IMR-90 (cell line): ENCODE results near the gene RSU1. TPM values are rescaled to one million over a fixed set of nuclear protein-coding genes. Genes with fewer than 3 reads are reported as not detected.

Source experiments
- ATAC-seq: fragments of 200-7000 bp; cut with Tn5 transposase; 2 replicates; pipeline ENCODE4 v1.9.1; 2020; ENCODE audit warnings: low read depth, mild to moderate bottlenecking, moderate library complexity
- BruUV-seq: library from RNA; stranded (reverse); fragments of 400-500 nt; replicated peaks from 2 replicates; lab custom pipeline; 2021; lab: Mats Ljungman, UMichigan
- CTCF ChIA-PET: fragments of 300-600 bp; formaldehyde crosslinking; extraction: SDS; loops from one replicate; lab custom pipeline; 2021; ENCODE audit warnings: antibody characterized with exemption; lab: Yijun Ruan, JAX
- POLR2A ChIA-PET: fragments of 300-600 bp; sonication (Branson Sonifier 250); formaldehyde crosslinking; loops from one replicate; lab custom pipeline; 2022; ENCODE audit warnings: antibody characterized with exemption; ENCODE audit not compliant: unreplicated experiment; lab: Charles Lee
- DNase-seq: peaks from one replicate; pipeline ENCODE4 v3.0.0; 2013
- H2AFZ ChIP-seq: replicated peaks from 2 replicates; pipeline ENCODE3; 2013; ENCODE audit warnings: low read length, mild to moderate bottlenecking; ENCODE audit not compliant: poor library complexity
- H2AK5ac ChIP-seq: 2 replicates; pipeline ENCODE4 v1.6.1; 2013; ENCODE audit warnings: low read depth, low read length, inconsistent platforms
- H2AK9ac ChIP-seq: replicated peaks from 2 replicates; pipeline ENCODE3; 2013; ENCODE audit warnings: mild to moderate bottlenecking, low read depth, low read length, moderate library complexity; ENCODE audit not compliant: poor library complexity
- H2BK120ac ChIP-seq: 2 replicates; pipeline ENCODE4 v1.6.1; 2013; ENCODE audit warnings: low read depth, low read length, inconsistent platforms
- H2BK15ac ChIP-seq: 3 replicates; pipeline ENCODE4 v1.6.1; 2013; ENCODE audit warnings: low read depth, low read length, inconsistent platforms
- H2BK20ac ChIP-seq: 2 replicates; pipeline ENCODE4 v1.6.1; 2013; ENCODE audit warnings: low read depth, mild to moderate bottlenecking, inconsistent platforms, low read length, moderate library complexity
- H2BK5ac ChIP-seq: 2 replicates; pipeline ENCODE4 v1.6.1; 2013; ENCODE audit warnings: mild to moderate bottlenecking, low read depth, low read length, inconsistent platforms; ENCODE audit not compliant: poor library complexity, severe bottlenecking
- H3K14ac ChIP-seq: replicated peaks from 2 replicates; pipeline ENCODE4 v1.6.1; 2013; ENCODE audit warnings: low read depth, low read length, inconsistent platforms
- H3K18ac ChIP-seq: 2 replicates; pipeline ENCODE4 v1.6.1; 2013; ENCODE audit warnings: low read depth, low read length, control low read depth
- H3K23ac ChIP-seq: 2 replicates; pipeline ENCODE4 v1.6.1; 2013; ENCODE audit warnings: low read depth, low read length, inconsistent platforms
- H3K27ac ChIP-seq: 2 replicates; pipeline ENCODE4 v1.5.1; 2013; ENCODE audit warnings: mild to moderate bottlenecking, control low read depth, low read length; ENCODE audit not compliant: insufficient read depth
- H3K27me3 ChIP-seq: 2 replicates; pipeline ENCODE4 v1.6.1; 2013; ENCODE audit warnings: low read length; ENCODE audit not compliant: control insufficient read depth, insufficient read depth
- H3K36me3 ChIP-seq: 2 replicates; pipeline ENCODE4 v1.6.1; 2013; ENCODE audit warnings: low read length, mixed read lengths; ENCODE audit not compliant: control insufficient read depth, insufficient read depth
- H3K4ac ChIP-seq: 2 replicates; pipeline ENCODE4 v1.6.1; 2013; ENCODE audit warnings: low read depth, low read length, inconsistent platforms
- H3K4me1 ChIP-seq: 2 replicates; pipeline ENCODE4 v1.6.1; 2013; ENCODE audit warnings: low read length, mixed read lengths; ENCODE audit not compliant: control insufficient read depth, insufficient read depth
- H3K4me2 ChIP-seq: 2 replicates; pipeline ENCODE4 v1.6.1; 2013; ENCODE audit warnings: low read depth, mild to moderate bottlenecking, control low read depth, low read length, moderate library complexity
- H3K4me3 ChIP-seq: 2 replicates; pipeline ENCODE4 v1.5.1; 2013; ENCODE audit warnings: low read depth, mild to moderate bottlenecking, control low read depth, low read length, moderate library complexity; ENCODE audit not compliant: insufficient read depth
- H3K56ac ChIP-seq: 2 replicates; pipeline ENCODE4 v1.6.1; 2013; ENCODE audit warnings: low read length, inconsistent platforms; ENCODE audit not compliant: insufficient read depth; ENCODE audit errors: extremely low read depth
- H3K79me1 ChIP-seq, 2 experiments: 2 replicates each; pipeline ENCODE4 v1.6.1; 2013; ENCODE audit warnings: low read length in 2 of 2, inconsistent platforms in 1 of 2, low read depth in 1 of 2
- H3K9ac ChIP-seq: 2 replicates; pipeline ENCODE4 v1.6.1; 2013; ENCODE audit warnings: low read depth, low read length, control low read depth
- H3K9me1 ChIP-seq: 2 replicates; pipeline ENCODE4 v1.6.1; 2013; ENCODE audit warnings: low read length, inconsistent platforms; ENCODE audit not compliant: insufficient read depth
- H3K9me3 ChIP-seq: 2 replicates; pipeline ENCODE4 v1.6.1; 2013; ENCODE audit warnings: low read length; ENCODE audit not compliant: control insufficient read depth, insufficient read depth
- H4K20me1 ChIP-seq: 2 replicates; pipeline ENCODE4 v1.6.1; 2013; ENCODE audit warnings: low read length, inconsistent platforms; ENCODE audit not compliant: insufficient read depth
- H4K5ac ChIP-seq: 2 replicates; pipeline ENCODE4 v1.6.1; 2013; ENCODE audit warnings: mild to moderate bottlenecking, low read depth, low read length, control low read depth
- H4K8ac ChIP-seq, 2 experiments: 2 replicates each; pipeline ENCODE4 v1.6.1; 2013; ENCODE audit warnings: low read depth in 2 of 2, low read length in 2 of 2, control low read depth in 1 of 2, inconsistent platforms in 1 of 2
- H4K91ac ChIP-seq: 2 replicates; pipeline ENCODE4 v1.6.1; 2013; ENCODE audit warnings: low read depth, low read length, inconsistent platforms; ENCODE audit not compliant: insufficient read depth
- CEBPB ChIP-seq: IDR thresholded peaks from 2 replicates; pipeline ENCODE4 v1.6.1; 2012; ENCODE audit warnings: low read depth, low read length, improper control_type of control experiment
- CHD1 ChIP-seq: IDR thresholded peaks from 2 replicates; pipeline ENCODE4 v1.6.1; 2012; ENCODE audit warnings: low read depth, low read length, improper control_type of control experiment
- FOS ChIP-seq: fragments of 150-350 bp; IDR thresholded peaks from 2 replicates; pipeline ENCODE4 v1.6.1; 2016; ENCODE audit warnings: low read depth, low read length
- NFE2L2 ChIP-seq: fragments of 150-350 bp; IDR thresholded peaks from 2 replicates; pipeline ENCODE4 v1.6.1; 2016; ENCODE audit warnings: low read depth, mild to moderate bottlenecking, low read length
- RAD21 ChIP-seq: IDR thresholded peaks from 2 replicates; pipeline ENCODE4 v1.6.1; 2012; ENCODE audit warnings: low read length, improper control_type of control experiment
- RCOR1 ChIP-seq: IDR thresholded peaks from 2 replicates; pipeline ENCODE4 v1.6.1; 2012; ENCODE audit warnings: mild to moderate bottlenecking, low read length, improper control_type of control experiment; ENCODE audit not compliant: insufficient replicate concordance
- RFX5 ChIP-seq: IDR thresholded peaks from 2 replicates; pipeline ENCODE4 v1.8.0; 2012; ENCODE audit warnings: low read depth, mild to moderate bottlenecking, low read length, moderate library complexity
- SMC3 ChIP-seq: fragments of 150-350 bp; IDR thresholded peaks from 2 replicates; pipeline ENCODE4 v1.6.1; 2016; ENCODE audit warnings: low read depth, mild to moderate bottlenecking, antibody characterized with exemption, low read length, moderate library complexity
- USF2 ChIP-seq: fragments of 150-350 bp; IDR thresholded peaks from 2 replicates; pipeline ENCODE4 v1.6.1; 2017; ENCODE audit warnings: mild to moderate bottlenecking, antibody characterized with exemption, low read length, low read depth
- WGBS, 2 experiments: methylation state at CpG; one replicate each; pipeline versions ENCODE4 v1.1.5 to v1.1.7; 2013; ENCODE audit warnings: missing lambda C conversion rate in 2 of 2; ENCODE audit not compliant: insufficient read length in 1 of 2; ENCODE audit errors: extremely low coverage in 2 of 2; 5-methylcytosine and 5-hydroxymethylcytosine counted together
- dilution Hi-C: fragments of 300-500 bp; cut with HindIII; formaldehyde crosslinking; loops from one replicate; pipeline ENCODE4 v1.14.3; 2018; ENCODE audit warnings: low sequenced_read_pairs; ENCODE audit not compliant: unreplicated experiment
- in situ Hi-C: fragments of 300-500 bp; cut with MboI; formaldehyde crosslinking; loops from 3 replicates; pipeline ENCODE4 v1.14.3; 2019; ENCODE audit warnings: low sequenced_read_pairs, inconsistent platforms, mixed read lengths
- intact Hi-C: fragments of 100-400 bp; cut with micrococcal nuclease; formaldehyde crosslinking; loops from 2 replicates; pipeline ENCODE4 v1.10.0; 2022
- polyA plus RNA-seq, 3 experiments: library from polyadenylated mRNA; depleted of rRNA; stranded (reverse); fragments of >200 nt; gene quantifications; 2 replicates each; pipeline ENCODE4 v1.2.3, GENCODE V29; 2012; ENCODE audit warnings: low replicate concordance in 1 of 3
- total RNA-seq: library from RNA; depleted of rRNA; stranded (reverse); fragments of >200 nt; gene quantifications from 2 replicates; pipeline ENCODE4 v1.2.3, GENCODE V29; 2012

The RSU1 gene
- total and polyA plus RNA-seq, 2 of the 4 experiments (the other 2 are of a cell fraction), result 134 to 148 TPM

GRCh38 chr10:16562891-16563290 is 254.3 kb downstream of the RSU1 start:
- 48% methylated on average over 2 of the region's 6 CpGs; no CpG with 5 or more reads in 1 of the 2 experiments for WGBS, 2 experiments
- no peaks in the 10 kb centered on the region for H3K9me1 ChIP-seq
- POLR2A ChIA-PET, result no interaction called here
- no peak overlapping the region for H4K91ac ChIP-seq
- no peak overlapping the region for H4K8ac ChIP-seq
- H2BK120ac ChIP-seq, result no peak overlapping the region
- no peak overlapping the region for H3K9ac ChIP-seq
- H3K23ac ChIP-seq, result no peak overlapping the region
- CTCF ChIA-PET, result interaction anchor here (1.1 kb wide), 1 partner anchor 67 kb away, joined by 3 read pairs; no protein-coding TSS in a partner anchor
- intact Hi-C loops (no loop called here), dilution Hi-C loops (no loop called here), in situ Hi-C loops (no loop called here)
- no peak overlapping the region for H2AK5ac ChIP-seq
- H3K14ac ChIP-seq, result no peak overlapping the region
- H3K56ac ChIP-seq, result no peak overlapping the region
- no peak overlapping the region for H2BK15ac ChIP-seq
- TF ChIP-seq CHD1 (no peak), NFE2L2 (no peak), RAD21 (no peak), SMC3 (no peak), FOS (no peak), RCOR1 (no peak), RFX5 (no peak), CEBPB (no peak), USF2 (no peak)
- no peaks in the 10 kb centered on the region for H3K27me3 ChIP-seq
- H3K4me3 ChIP-seq, result no peak overlapping the region
- no peak overlapping the region for H2BK20ac ChIP-seq
- no peak overlapping the region for H3K27ac ChIP-seq
- no peak overlapping the region for H2BK5ac ChIP-seq
- no peaks in the 10 kb centered on the region for H3K36me3 ChIP-seq
- no peak for ATAC-seq
- H3K4me2 ChIP-seq, result no peak overlapping the region
- H3K18ac ChIP-seq, result no peak overlapping the region
- no peaks in the 10 kb centered on the region for H3K9me3 ChIP-seq
- H2AK9ac ChIP-seq, result no peak overlapping the region
- no peaks in the 10 kb centered on the region for H4K20me1 ChIP-seq
- no TSS peak for BruUV-seq
- H4K5ac ChIP-seq, result no peak overlapping the region
- no peak overlapping the region for H2AFZ ChIP-seq
- no peak for DNase-seq
- no peak overlapping the region for H3K4ac ChIP-seq
- H3K4me1 ChIP-seq, result no peaks in the 10 kb centered on the region
- no peaks in the 10 kb centered on the region for H3K79me1 ChIP-seq
